NCI-H146 (cell line): Measurements from ENCODE around the gene AGO4.
"Not testable (repeated sequence)": the region's sequence is repeated elsewhere in the genome, so short reads cannot be mapped to it uniquely, and the experiment has no call there.

Experiments used
- DNase-seq: peaks from one replicate; lab custom pipeline; 2025; lab: John Stamatoyannopoulos, UW

The AGO4 gene

GRCh38 chr1:35810096-35810881 is 2.5 kb downstream of the AGO4 start:
- no peak for DNase-seq

- DNase-seq, result not testable (repeated sequence)
These were observed 4.9 kb downstream of the AGO4 start for GRCh38 chr1:35812754-35813153.

- DNase-seq, result no peak
These were observed 17.4 kb downstream of the AGO4 start for GRCh38 chr1:35825255-35825654.

- no peak for DNase-seq
These were observed 24.6 kb downstream of the AGO4 start for GRCh38 chr1:35832276-35832905.

GRCh38 chr1:35833395-35833794 is 25.6 kb downstream of the AGO4 start:
- no peak for DNase-seq

GRCh38 chr1:35834218-35834617 is 26.4 kb downstream of the AGO4 start:
- no peak for DNase-seq

GRCh38 chr1:35835398-35835797 is 27.6 kb downstream of the AGO4 start:
- peak; percentile 79 for DNase-seq

GRCh38 chr1:35836734-35837133 is 28.9 kb downstream of the AGO4 start:
- no peak for DNase-seq

- DNase-seq, result no peak
These were observed 31.0 kb downstream of the AGO4 start for GRCh38 chr1:35838693-35839245.

- DNase-seq, result no peak
These were observed 37.0 kb downstream of the AGO4 start for GRCh38 chr1:35844826-35845225.

- DNase-seq, result no peak
These were observed 38.0 kb downstream of the AGO4 start for GRCh38 chr1:35845766-35846165.

GRCh38 chr1:35847935-35848565 is 40.2 kb downstream of the AGO4 start:
- DNase-seq, result no peak

GRCh38 chr1:35850051-35850450 is 42.2 kb downstream of the AGO4 start:
- DNase-seq, result no peak

- DNase-seq, result no peak
These were observed 42.9 kb downstream of the AGO4 start for GRCh38 chr1:35850716-35851115.

GRCh38 chr1:35851132-35851869 is 43.5 kb downstream of the AGO4 start:
- DNase-seq, result no peak

- DNase-seq, result no peak
These were observed 44.4 kb downstream of the AGO4 start for GRCh38 chr1:35852241-35852640.

GRCh38 chr1:35854989-35855700 is 47.3 kb downstream of the AGO4 start:
- no peak for DNase-seq

- DNase-seq, result no peak
These were observed 49.1 kb downstream of the AGO4 start for GRCh38 chr1:35856964-35857363.

- no peak for DNase-seq
These were observed 50.0 kb downstream of the AGO4 start for GRCh38 chr1:35857830-35858229.

GRCh38 chr1:35860696-35861095 is 52.9 kb downstream of the AGO4 start:
- DNase-seq, result no peak

- no peak for DNase-seq
These were observed 55.3 kb downstream of the AGO4 start for GRCh38 chr1:35863136-35863535.
